SK-N-MC (cell line): ENCODE results near the gene RBMS1.
A peak's percentile ranks its signal among the peaks of the same experiment; 100 is the strongest.

ENCODE experiments used
- DNase-seq: peaks from one replicate; pipeline ENCODE4 v3.0.0-alpha.2; 2011; ENCODE audit warnings: low read depth, low spot score
- H3K27ac ChIP-seq: fragments of 200-600 bp; sonication (generic); 2 replicates; pipeline ENCODE4 v1.5.1; 2016; ENCODE audit warnings: mixed run types
- H3K36me3 ChIP-seq: fragments of 200-600 bp; sonication (generic); 2 replicates; pipeline ENCODE4 v1.6.1; 2017; ENCODE audit warnings: antibody characterized with exemption, low read length, mixed read lengths; ENCODE audit not compliant: insufficient read depth
- H3K4me3 ChIP-seq: fragments of 200-600 bp; sonication (generic); 2 replicates; pipeline ENCODE4 v1.5.1; 2016
- H3K9ac ChIP-seq: fragments of 200-600 bp; sonication (generic); 2 replicates; pipeline ENCODE4 v1.8.0; 2017; ENCODE audit warnings: mixed run types, mixed read lengths; ENCODE audit not compliant: insufficient read length
- H3K9me3 ChIP-seq: fragments of 200-600 bp; sonication (generic); 2 replicates; pipeline ENCODE4 v1.6.1; 2017; ENCODE audit warnings: low read depth, mild to moderate bottlenecking, antibody characterized with exemption, low read length, moderate library complexity, mixed read lengths
- EZH2 ChIP-seq: fragments of 200-600 bp; sonication (generic); IDR thresholded peaks from one replicate; pipeline ENCODE4 v1.6.1; 2017; ENCODE audit warnings: antibody characterized with exemption
- FOXP2 ChIP-seq: optimal IDR thresholded peaks from 2 replicates; pipeline ENCODE3; 2011; ENCODE audit warnings: mild to moderate bottlenecking, moderate library complexity; ENCODE audit not compliant: insufficient read depth; ENCODE audit errors: extremely low read length, control extremely low read depth
- POLR2AphosphoS5 ChIP-seq: IDR thresholded peaks from 2 replicates; pipeline ENCODE4 v1.6.1; 2012; ENCODE audit warnings: mild to moderate bottlenecking, low read depth, low read length, borderline replicate concordance

The RBMS1 gene

GRCh38 chr2:160223560-160223959, 270.0 kb downstream of the RBMS1 start:
- Histone ChIP-seq H3K9ac (no peak overlapping the region), H3K27ac (no peak overlapping the region), H3K4me3 (peak overlapping the region; percentile 9; the same call in 1 of the 2 replicates)

GRCh38 chr2:160222546-160223283, 270.9 kb downstream of the RBMS1 start:
- Histone ChIP-seq H3K36me3 (no peaks in the 10 kb centered on the region), H3K27ac (no peak overlapping the region)
- TF ChIP-seq POLR2AphosphoS5 (no peak), EZH2 (no peak), FOXP2 (no peak)

More at GRCh38 chr2:160223560-160223959, 270.0 kb downstream of the RBMS1 start:
- H3K36me3 ChIP-seq: no peaks in the 10 kb centered on the region
- no peak for TF ChIP-seq FOXP2
- no peak for TF ChIP-seq POLR2AphosphoS5
- TF ChIP-seq EZH2: no peak
- H3K9me3 ChIP-seq: no peaks in the 10 kb centered on the region
- no peak for DNase-seq

More at GRCh38 chr2:160222546-160223283, 270.9 kb downstream of the RBMS1 start:
- H3K9me3 ChIP-seq: no peaks in the 10 kb centered on the region
- H3K9ac ChIP-seq: no peak overlapping the region
- DNase-seq: no peak
- no peak overlapping the region for H3K4me3 ChIP-seq
